Inflammatory macrophage treated with lipopolysaccharide for 4 hours (primary cell): ENCODE results near the gene RPL3.
"Not testable (repeated sequence)": the region's sequence is repeated elsewhere in the genome, so short reads cannot be mapped to it uniquely, and the experiment has no call there.

Source experiments
- DNase-seq: peaks from one replicate; pipeline ENCODE4 v3.0.0-alpha.2; 2020

Gene RPL3

DNA sequence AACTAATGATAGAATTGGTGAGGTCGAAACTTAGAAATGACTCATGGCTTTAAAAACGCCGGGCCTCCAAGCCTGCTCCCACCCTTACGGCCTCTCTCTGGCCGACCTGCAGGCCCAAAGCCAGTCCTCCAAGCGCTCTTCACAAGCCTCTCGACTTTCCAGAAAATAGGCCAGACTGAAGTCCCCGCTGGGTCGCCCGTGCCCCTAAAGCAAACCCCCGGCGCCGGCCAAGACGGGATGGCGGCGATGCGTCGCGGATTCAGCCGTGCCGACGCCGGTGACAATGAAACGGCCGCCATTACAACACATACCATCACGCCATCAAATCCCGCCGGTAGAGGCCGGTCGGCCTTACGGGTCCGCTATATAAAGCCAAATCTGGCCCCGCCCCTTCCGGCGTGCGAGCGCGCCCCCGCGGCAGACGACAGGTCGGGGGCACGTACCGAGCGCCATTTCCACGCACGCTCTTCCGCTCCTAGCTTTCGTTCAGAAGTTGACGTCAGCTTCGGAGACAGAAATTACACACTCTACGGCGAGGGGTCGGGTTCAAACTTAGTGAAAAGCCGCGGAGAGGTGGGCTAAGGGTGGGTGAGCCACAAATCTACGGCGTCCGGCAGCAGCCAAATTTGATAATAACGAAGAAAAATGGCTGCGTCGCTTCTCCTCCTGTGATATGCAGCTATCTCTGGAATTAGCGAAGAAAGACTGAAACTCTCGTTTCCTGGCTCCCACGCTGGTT, at the start of gene RPL3:
TSS of gene RPL3 (minus strand) at position 340 of the 739 bp plus-strand sequence. CDS start at position 314, 26 bp downstream.
- DNase-seq = peak; percentile 99

DNA sequence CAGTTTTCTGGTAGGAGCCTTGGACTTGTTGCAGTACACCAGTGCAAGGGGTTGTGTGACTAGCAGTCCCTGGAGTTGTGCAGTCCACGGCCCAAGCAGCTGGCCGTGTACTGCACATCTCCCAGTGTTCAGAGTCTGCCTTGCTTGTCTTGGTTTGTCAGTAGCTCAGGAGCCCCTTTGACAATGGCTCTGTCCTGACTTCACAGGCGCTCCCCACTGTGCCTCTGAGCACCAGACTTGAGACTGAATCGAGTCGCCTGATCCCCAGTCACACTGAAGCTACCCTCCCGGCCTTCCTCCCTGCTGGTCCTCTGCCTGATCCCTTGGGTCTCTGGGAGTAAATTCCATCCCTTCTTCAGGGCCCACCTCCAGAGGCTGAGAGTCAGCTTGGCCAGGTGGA, 49.8 kb upstream of the RPL3 start:
- DNase-seq = no peak

DNA sequence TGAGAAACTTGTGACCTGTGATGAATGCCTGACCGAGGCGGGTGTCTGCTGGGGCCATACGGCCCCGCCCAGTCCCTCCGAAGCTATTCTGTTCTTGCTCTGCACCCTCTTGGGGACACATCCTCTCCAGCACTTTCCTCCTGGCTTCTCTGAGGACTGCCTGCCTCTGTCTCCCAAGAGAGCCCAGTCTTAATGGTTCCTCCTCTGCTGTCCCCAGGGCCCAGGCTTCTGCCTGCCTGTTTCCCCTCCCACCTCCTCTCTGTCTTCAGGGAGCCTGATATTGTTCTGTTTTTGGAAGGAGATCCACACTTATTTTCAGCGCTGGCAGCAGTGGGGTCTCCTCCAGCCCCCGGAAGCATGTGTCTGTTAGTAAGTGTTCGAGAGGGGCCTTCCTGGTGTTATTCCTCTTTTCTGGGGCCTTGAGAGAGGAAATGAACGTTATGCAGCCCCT, 49.1 kb upstream of the RPL3 start:
- peak; percentile 30 for DNase-seq

DNA sequence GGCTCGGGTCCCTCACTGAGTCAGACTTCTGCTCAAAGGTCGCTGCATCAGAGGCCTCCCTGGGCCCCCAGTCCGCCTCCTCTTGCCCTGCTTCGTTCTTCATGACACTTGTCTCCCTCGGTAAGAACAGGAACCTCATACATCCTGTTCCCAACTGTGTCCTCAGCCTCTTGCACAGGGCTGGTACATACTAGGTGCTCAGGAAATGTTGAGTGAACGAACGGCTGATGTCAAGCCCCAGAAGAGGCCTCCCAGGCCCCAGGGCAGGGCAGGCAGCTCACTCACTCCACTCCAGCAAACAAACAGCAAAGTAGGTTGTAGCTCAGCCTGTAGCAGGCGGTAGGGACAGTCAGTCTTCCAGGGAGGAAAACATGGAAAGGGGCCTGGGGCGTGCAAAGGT, 47.6 kb upstream of the RPL3 start:
- no peak for DNase-seq

GRCh38 chr22:39365492-39365780, 46.0 kb upstream of the RPL3 start:
- no peak for DNase-seq

DNA sequence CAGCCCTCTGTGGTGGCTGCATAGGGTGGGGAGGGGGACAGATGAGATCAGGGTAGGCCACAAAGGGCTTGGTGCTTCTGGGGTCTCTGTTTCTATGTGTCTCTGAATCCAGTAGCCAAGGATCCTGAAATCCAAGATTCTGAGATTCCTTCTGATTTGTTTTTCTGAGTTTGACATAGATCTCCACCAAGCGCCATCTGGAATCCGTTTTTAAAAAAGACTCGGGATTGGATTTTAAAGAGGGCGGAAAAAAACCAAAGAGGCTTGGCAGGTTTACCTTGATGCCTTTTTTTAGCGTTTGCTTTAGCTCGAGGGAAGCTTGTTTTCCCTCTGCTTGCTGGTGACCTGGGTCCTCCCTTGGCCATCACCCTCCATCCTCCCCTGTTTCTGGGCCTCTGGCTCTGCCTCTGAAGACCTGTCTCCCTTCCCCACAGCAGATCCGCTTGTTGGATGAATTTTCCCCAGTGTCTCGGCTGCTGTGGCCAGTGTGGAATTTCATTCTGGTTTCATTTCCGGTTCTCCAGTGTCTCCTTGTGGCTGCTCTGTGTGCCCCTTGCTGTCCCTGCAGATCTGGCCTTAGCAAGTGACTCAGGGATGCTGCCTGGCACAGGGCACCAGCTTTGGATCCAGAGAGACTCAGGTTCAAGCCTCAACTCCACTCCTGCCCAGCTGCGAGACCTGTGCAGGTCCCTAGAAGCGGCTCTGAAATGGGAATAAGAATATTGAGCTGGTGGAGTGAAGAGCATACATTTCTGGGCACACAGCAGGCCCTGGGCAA, 45.5 kb upstream of the RPL3 start:
- DNase-seq = peak; percentile 26

DNA sequence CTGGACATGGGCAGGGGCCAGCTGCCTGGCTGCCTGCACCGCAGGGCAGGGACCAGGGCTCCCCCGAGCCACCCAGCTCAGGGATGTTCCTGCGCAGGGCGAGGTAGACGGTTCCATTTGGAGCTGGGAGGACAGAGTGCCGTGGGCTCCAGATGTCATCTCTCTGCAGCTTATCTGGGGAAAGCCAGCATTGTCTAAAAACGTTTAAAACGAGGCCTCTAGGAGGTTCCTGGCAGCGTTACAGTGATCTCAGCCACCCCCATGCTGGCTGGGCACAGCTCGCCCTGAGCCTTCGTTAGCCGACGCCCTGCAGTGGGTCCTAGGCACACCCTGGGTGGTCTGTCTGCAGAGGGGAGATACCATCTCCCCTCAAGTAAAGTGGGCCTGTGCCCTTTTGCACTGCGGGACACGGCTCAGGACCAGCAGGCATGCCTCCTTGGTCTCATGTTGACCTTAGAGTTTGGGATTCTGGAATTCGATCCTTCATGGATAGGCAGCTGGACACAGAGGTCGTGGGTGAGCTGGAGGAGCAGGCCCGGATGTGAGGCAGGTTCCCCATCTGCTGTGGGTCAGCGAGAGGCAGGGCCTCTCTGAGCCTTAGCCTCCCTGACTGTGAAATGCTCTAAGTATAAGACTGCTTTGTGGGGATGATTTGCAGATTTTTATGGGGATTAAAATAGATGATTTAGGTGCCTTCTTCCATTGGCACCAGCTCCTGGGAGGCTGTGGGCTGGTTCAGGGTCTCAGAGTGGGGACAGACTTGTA, 44.5 kb upstream of the RPL3 start:
- no peak for DNase-seq

DNA sequence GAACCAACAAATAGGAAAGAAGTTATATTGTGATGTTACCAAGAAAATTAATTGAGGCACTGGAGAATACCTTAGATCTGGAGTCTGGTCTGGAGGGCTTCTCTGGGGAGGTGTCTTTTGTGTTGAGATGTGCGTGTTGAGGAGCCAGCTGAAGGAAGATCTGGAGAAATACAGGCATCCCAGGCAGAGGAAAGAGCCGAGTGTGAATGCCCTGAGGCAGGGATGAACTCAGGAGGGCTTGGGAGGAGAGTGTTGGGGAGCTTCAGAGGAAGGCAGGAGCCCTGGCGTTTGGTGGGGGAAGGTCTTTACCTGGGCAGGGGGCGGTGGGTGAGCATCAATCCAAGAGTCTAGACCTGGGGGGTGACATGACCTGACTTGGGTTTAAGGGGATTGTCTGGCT, 43.5 kb upstream of the RPL3 start:
- no peak for DNase-seq

DNA sequence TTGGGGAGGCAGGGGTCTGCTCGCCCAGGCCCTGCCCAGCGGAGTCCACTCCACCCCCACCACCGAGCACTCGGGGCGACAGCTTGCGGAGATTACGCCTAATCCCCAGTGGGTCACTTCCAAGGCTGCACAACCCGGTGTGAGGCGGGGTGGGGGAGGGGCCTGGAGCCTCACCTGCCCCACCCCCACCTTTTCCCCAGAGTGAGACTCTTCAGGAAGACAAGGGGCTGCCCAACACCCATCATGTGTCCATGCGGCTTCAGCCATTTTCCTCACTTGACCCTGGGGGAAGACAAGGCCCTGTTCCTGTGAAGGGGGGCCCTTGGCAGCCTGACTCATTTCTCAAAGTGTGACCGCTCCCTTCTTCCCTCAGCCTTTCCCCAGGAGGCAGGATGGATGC, 42.8 kb upstream of the RPL3 start:
- no peak for DNase-seq

DNA sequence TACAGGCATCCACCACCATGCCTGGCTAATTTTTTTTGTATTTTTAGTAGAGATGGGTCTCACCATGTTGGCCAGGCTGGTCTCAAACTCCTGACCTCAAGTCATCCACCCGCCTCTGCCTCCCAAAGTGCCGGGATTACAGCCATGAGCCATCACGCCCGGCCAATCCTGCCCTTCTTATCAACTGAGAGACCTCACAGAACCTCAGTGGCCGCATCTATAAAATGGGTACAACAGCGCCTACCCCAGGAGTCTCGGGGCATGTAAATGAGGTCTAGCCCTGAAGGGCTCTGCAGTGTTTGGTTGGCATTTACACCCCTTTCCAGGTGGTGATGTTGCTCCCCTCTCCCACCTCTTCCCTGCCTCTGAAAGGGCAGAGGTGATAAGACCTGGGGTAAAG, 42.1 kb upstream of the RPL3 start:
- no peak for DNase-seq

- no peak for DNase-seq
Observed at GRCh38 chr22:39360674-39361413, 41.4 kb upstream of the RPL3 start.

DNA sequence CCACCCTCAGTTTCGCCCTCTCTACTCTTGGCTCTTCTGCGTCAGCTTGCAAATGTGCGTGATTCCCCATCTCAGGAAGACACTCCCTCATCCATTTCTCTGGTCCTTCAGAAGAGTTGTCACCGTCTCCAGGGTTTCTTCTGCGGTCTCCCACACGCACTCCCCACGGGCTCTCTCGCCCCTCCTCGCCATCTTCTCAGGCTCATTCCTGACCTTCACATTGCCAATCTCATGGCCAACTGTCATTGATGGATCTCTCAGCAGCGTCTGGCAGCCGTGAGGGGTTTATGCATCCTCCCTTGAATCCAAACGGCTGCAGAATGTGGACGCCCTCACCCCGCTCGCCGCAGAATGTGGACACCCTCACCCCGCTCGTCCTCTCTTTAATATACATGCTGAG, 40.8 kb upstream of the RPL3 start:
- DNase-seq = no peak

GRCh38 chr22:39359659-39360195, 40.3 kb upstream of the RPL3 start:
- DNase-seq = no peak

- not testable (repeated sequence) for DNase-seq
Observed at GRCh38 chr22:39358197-39358596, 38.8 kb upstream of the RPL3 start.

GRCh38 chr22:39357110-39358108, 38.0 kb upstream of the RPL3 start:
- DNase-seq = not testable (repeated sequence)

DNA sequence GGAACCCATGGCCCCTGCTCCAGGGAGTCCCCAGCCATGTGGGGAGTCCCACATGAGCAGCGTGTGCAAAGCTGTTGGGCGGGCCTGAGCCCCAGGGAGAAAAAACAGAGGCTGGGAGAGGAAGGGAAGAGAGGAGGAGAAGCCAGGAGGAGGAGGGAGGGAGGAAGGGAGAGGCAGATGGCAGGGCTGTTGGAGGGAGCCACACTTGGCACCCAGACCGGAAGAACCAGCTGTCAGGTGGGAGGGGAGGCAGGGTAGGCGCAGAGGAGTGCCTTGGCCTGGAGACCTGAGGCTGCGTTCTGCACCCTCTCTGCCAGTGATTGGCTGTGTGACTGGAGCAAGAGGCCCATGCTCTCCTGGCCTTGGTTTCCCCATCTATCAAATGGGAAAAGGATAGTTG, 37.0 kb upstream of the RPL3 start:
- DNase-seq = no peak

GRCh38 chr22:39355805-39356204, 36.4 kb upstream of the RPL3 start:
- not testable (repeated sequence) for DNase-seq

DNA sequence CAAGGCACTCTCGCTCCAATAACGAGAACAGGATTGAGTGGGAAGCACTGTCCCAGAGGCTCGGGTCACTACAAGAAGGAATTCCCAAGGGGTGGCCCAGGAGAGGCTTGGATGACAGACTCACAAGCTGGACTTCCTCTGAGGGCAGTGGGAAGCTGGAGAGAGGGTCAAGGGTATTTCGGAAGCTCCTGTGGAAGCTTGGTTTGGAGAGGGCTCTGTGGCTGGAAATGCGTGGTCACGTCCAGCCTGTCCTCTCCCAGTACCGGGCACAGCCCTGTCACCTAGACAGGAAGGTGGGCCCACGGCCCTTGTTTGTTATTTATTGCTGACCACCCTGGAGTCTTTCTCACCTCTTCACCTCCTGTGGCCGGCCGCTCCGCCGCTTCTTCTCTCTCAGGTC, 35.7 kb upstream of the RPL3 start:
- no peak for DNase-seq

GRCh38 chr22:39353346-39353745, 33.9 kb upstream of the RPL3 start:
- DNase-seq = no peak

DNA sequence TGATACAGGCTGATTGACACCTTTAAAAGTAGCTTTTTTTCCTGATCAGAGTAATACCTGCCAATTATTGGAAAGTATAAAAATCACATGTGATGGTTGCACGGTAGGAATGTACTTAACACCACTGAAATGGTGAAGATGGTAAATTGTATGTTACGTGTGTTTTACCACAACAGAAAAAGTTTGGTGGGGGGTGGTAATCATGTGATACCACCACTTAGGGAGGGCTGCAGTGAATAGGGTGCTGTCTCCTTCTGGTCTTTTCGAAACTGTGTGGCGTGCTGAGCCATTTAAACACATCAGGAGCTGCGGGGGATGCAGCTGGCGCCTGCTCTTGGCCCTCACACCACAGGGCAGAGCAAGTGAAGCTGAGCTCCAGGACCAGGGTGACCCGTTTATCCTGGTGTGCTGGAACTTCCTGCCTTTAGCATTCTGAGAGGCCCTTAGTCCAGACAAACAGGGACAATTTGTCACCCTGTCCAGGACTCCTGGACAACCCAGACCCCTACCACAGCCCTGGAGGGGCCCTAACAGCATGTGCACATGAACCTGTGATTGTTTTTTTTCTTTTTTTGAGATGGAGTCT, 33.0 kb upstream of the RPL3 start:
- DNase-seq = no peak

- no peak for DNase-seq
Observed at GRCh38 chr22:39351689-39352214, 32.3 kb upstream of the RPL3 start.
